Breast epithelium (tissue), 3 donors: ENCODE measurements around the gene MBTPS1.

Source experiments
- CTCF ChIP-seq, 3 donors: fragments of 450-650 bp; IDR thresholded peaks; one replicate each; pipeline ENCODE4 v1.5.1; 2016 to 2017; ENCODE audit warnings: antibody characterized with exemption in 3 of 3, mild to moderate bottlenecking in 3 of 3, moderate library complexity in 3 of 3
- POLR2A ChIP-seq: fragments of 450-650 bp; IDR thresholded peaks from one replicate; pipeline ENCODE4 v1.6.1; 2016; ENCODE audit warnings: antibody characterized with exemption, mild to moderate bottlenecking, moderate library complexity
- POLR2AphosphoS5 ChIP-seq, 3 donors: sonication (generic); formaldehyde crosslinking; IDR thresholded peaks; one replicate each; pipeline ENCODE4 v1.6.1; 2017; ENCODE audit warnings: antibody characterized with exemption in 3 of 3

- TF ChIP-seq POLR2A, result no peak
- no peak for TF ChIP-seq CTCF (IDR thresholded peaks at IDR 0.05)
- no peak for TF ChIP-seq POLR2AphosphoS5 (IDR thresholded peaks at IDR 0.05)
These were observed 7.7 kb upstream of the MBTPS1 start for GRCh38 chr16:84124257-84125073.
